Tibial nerve (tissue), 4 donors: ENCODE data around the gene CCL3. TPM values are rescaled to one million over a fixed set of nuclear protein-coding genes. Genes with fewer than 3 reads are reported as not detected.
"Not testable (repeated sequence)": the region's sequence is repeated elsewhere in the genome, so short reads cannot be mapped to it uniquely, and the experiment has no call there.

Experiments
- DNase-seq, 2 donors: peaks; one replicate each; pipeline ENCODE4 v3.0.0-alpha.2; 2019; ENCODE audit warnings: low spot score in 2 of 2
- H3K27ac ChIP-seq, 4 donors: fragments of 200-600 bp; sonication (generic) in 3 of 4; one replicate each; pipeline ENCODE4 v1.5.1; 2017 to 2019; ENCODE audit warnings: mild to moderate bottlenecking in 1 of 4
- H3K27me3 ChIP-seq, 2 donors: fragments of 200-600 bp; sonication (generic) in 1 of 2; one replicate each; pipeline versions ENCODE4 v1.5.1 to v1.6.0; 2017 to 2019
- H3K36me3 ChIP-seq, 3 donors: fragments of 200-600 bp; sonication (generic); one replicate each; pipeline ENCODE4 v1.5.1; 2018 to 2019
- H3K4me1 ChIP-seq, 4 donors: fragments of 200-600 bp; sonication (generic) in 3 of 4; one replicate each; pipeline ENCODE4 v1.5.1; 2017 to 2019
- H3K4me3 ChIP-seq, 4 donors: fragments of 200-600 bp; sonication (generic) in 3 of 4; one replicate each; pipeline ENCODE4 v1.5.1; 2017 to 2019; ENCODE audit warnings: mild to moderate bottlenecking in 1 of 4, moderate library complexity in 1 of 4
- H3K9me3 ChIP-seq, 4 donors: fragments of 200-600 bp; sonication (generic) in 3 of 4; one replicate each; pipeline ENCODE4 v1.5.1; 2017 to 2019
- EP300 ChIP-seq, 2 donors: sonication (generic); formaldehyde crosslinking; IDR thresholded peaks; one replicate each; pipeline ENCODE4 v1.6.1; 2017; ENCODE audit warnings: antibody characterized with exemption in 2 of 2, mild to moderate bottlenecking in 1 of 2
- POLR2A ChIP-seq, 2 donors: fragments of 450-650 bp; IDR thresholded peaks; one replicate each; pipeline ENCODE4 v1.6.1; 2017; ENCODE audit warnings: antibody characterized with exemption in 2 of 2, mild to moderate bottlenecking in 2 of 2, moderate library complexity in 2 of 2
- WGBS, 2 donors: methylation state at CpG; one replicate each; pipeline ENCODE4 v1.1.5; 2018; 5-methylcytosine and 5-hydroxymethylcytosine counted together
- total RNA-seq, 4 donors: library from RNA; depleted of rRNA; stranded (reverse); fragments of >200 nt; gene quantifications; one replicate each; pipeline ENCODE4 v1.1.0, GENCODE V29; 2016
- TF ChIP-seq, protein P1 (sequence below), 5 experiments: fragments of 200-600 bp in 3 of 5; fragments of 450-650 bp in 2 of 5; sonication (generic) in 3 of 5; IDR thresholded peaks; one replicate each; pipeline ENCODE4 v1.5.1; 2016 to 2019; ENCODE audit warnings: antibody characterized with exemption in 5 of 5, mild to moderate bottlenecking in 3 of 5, moderate library complexity in 2 of 5

Gene CCL3
- total RNA-seq, 4 donors from 2014 or later = 3.6 TPM; not detected in 3

DNA sequence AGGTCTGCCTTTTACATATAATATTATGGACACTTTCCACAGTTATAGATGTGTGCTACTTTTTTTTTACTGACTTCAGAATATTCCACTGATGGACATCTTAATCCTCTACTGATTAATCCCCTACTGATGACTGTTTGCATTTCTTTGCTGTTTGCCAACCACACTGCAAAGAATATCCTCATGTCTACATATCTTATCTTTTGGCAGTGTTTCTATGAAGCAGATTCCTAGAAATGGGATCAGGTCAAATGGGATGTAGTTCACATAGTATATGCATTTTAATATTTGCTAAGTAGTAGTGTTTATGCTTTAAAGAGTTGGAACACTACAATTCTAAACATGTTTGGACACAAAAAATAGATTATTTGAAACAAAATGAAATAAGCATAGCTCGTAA is 3.2 kb downstream of the CCL3 start:
- H3K9me3 ChIP-seq = no peaks in the 10 kb centered on the region
- TF ChIP-seq, protein P1, sequence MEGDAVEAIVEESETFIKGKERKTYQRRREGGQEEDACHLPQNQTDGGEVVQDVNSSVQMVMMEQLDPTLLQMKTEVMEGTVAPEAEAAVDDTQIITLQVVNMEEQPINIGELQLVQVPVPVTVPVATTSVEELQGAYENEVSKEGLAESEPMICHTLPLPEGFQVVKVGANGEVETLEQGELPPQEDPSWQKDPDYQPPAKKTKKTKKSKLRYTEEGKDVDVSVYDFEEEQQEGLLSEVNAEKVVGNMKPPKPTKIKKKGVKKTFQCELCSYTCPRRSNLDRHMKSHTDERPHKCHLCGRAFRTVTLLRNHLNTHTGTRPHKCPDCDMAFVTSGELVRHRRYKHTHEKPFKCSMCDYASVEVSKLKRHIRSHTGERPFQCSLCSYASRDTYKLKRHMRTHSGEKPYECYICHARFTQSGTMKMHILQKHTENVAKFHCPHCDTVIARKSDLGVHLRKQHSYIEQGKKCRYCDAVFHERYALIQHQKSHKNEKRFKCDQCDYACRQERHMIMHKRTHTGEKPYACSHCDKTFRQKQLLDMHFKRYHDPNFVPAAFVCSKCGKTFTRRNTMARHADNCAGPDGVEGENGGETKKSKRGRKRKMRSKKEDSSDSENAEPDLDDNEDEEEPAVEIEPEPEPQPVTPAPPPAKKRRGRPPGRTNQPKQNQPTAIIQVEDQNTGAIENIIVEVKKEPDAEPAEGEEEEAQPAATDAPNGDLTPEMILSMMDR (IDR thresholded peaks at IDR 0.05) = no peak
- TF ChIP-seq POLR2A (IDR thresholded peaks at IDR 0.05) = no peak
- WGBS, 2 donors = 83 to 90% methylated on average over 1 of the region's 1 CpG
- H3K27ac ChIP-seq = no peak overlapping the region
- no peak overlapping the region for H3K4me3 ChIP-seq
- H3K4me1 ChIP-seq = no peaks in the 10 kb centered on the region
- H3K27me3 ChIP-seq = peaks cover 0 to 2% of the 10 kb centered on the region in 2 donors
- no peaks in the 10 kb centered on the region for H3K36me3 ChIP-seq
- no peak for DNase-seq

DNA sequence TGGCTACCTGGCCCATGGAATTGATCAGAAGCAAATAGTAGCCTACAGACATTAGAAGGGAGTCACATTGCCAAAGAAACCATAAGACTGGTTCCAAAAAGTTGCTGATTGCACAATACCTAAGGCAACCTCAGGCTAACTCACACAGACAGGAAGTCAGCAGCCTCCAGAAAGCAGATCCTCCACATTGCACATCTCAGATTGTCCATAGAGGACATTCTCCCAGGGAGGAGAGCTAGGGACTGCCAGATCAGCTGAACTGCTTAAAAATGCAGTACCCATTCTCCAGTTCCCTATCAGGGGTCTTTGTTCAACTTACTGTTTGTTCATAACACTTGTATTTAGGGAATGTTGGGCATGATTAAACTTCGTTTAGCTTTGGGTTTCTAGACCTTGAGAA is 4.2 kb downstream of the CCL3 start:
- Histone ChIP-seq H3K9me3 (no peaks in the 10 kb centered on the region), H3K36me3 (no peaks in the 10 kb centered on the region), H3K27ac (no peak overlapping the region), H3K27me3 (no peaks in the 10 kb centered on the region), H3K4me1 (no peaks in the 10 kb centered on the region), H3K4me3 (no peak overlapping the region)
- peak in 1 of 2 donors; percentile 48 for DNase-seq
- TF ChIP-seq EP300 (IDR thresholded peaks at IDR 0.05) = peak in 1 of 2 donors; percentile 65
- TF ChIP-seq, protein P1 (IDR thresholded peaks at IDR 0.05) = no peak
- 25% methylated on average over 1 of the region's 1 CpG for WGBS, 2 donors

DNA sequence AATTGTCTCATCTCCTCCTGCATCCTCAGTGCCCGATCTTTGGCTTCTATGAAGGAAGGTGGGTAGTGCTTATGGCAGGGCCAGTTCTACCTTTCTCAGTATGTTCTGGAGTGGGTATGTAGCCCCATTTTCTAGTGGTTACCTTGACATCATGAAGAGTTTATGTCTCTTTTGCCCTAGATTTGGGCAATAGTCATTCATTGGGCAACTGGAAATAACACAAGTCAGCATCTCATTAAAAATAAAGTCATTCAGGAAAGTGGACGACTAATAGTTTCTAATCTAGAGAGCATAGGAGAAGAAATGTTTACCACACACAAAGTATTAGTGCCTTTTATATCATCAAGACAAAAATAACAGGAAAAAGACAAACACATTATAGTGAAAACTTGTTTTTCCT is 6.3 kb downstream of the CCL3 start:
- not testable (repeated sequence) for H3K9me3 ChIP-seq, H3K4me1 ChIP-seq
- 75 to 93% methylated on average over 2 of the region's 2 CpGs for WGBS, 2 donors

DNA sequence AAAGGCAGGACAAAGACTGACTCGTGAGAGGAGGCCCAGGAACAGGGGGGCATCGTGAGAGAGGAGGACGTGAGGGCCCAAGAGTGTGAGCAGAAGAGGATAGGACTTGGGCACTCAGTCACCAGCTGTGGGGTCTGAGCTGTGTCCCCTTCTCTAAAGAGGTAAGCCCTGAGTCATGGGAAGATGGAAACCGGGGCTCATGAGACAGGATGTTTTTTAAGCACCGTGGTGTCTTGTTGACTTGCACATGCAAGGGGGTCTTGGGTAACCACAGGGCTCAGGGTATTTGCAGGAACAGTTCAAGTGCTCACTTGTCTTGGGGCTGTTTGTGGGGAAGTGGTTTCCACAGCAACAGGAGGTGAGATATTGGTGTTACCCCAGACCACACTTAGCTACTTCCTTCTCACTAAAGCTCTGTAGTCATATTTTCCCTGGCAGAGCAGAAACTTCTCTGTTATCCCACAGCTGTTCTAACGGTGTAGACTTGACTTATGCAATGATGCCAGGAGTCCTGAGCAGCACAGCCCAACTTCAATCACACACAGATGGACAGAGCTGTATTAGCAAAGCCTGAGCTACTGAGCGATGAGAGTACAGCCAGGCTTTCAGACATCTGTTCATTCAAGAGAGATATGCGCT is 7.3 kb downstream of the CCL3 start:
- not testable (repeated sequence) for H3K36me3 ChIP-seq, H3K4me3 ChIP-seq, H3K9me3 ChIP-seq, H3K4me1 ChIP-seq, H3K27me3 ChIP-seq
- DNase-seq = peak in 1 of 2 donors; percentile 13
- 68 to 72% methylated on average over 7 to 8 of the region's 8 CpGs for WGBS, 2 donors
- peak overlapping the region in 1 of 4 donors; percentile 59 for H3K27ac ChIP-seq

More for the DNA sequence above, 6.3 kb downstream of the CCL3 start:
- not testable (repeated sequence) for H3K27ac ChIP-seq, H3K36me3 ChIP-seq, H3K27me3 ChIP-seq, H3K4me3 ChIP-seq, DNase-seq

DNA sequence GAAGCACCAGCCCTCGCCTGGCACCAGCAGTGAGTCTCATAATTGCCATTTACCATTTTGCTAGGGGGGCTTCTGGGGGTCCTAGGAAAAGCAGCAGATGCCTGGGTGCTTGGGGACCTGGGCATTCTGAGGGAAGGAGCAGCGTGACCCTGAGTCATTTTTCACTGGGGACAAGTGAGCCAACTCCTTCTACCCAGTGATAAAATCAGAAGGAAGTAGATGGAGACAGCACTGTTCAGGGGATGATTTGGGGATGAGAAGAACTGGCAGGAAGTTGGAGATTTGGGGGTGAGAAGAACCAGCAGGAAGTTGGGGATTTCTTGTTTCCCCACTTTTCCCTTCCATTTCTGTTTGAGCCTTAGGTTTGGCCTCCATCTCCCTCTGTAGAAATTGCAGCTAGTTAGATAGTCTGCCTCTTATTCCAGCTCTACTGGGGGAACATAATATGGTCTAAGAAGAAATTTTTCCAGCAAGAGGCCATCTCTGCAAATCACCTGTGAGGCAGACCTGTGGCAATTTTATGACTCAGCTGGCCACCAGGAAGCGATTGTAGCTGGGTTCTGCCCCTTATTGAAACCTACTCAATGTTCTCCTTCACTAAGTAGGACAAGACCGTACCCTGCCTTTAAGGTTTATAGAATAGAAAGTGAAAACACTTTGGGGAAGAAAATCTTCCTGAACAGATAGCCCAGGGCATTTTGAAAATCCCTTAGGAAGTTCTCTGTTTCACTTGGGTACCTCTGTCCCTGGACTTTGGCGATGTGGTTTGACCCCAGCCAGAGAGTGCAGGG is 8.1 kb downstream of the CCL3 start:
- H3K27me3 ChIP-seq, H3K4me1 ChIP-seq, H3K4me3 ChIP-seq, DNase-seq, H3K36me3 ChIP-seq, H3K9me3 ChIP-seq: not testable (repeated sequence)
- H3K27ac ChIP-seq = peak overlapping the region in 1 of 4 donors; percentile 59
- WGBS, 2 donors = 73 to 76% methylated on average over 5 of the region's 5 CpGs

DNA sequence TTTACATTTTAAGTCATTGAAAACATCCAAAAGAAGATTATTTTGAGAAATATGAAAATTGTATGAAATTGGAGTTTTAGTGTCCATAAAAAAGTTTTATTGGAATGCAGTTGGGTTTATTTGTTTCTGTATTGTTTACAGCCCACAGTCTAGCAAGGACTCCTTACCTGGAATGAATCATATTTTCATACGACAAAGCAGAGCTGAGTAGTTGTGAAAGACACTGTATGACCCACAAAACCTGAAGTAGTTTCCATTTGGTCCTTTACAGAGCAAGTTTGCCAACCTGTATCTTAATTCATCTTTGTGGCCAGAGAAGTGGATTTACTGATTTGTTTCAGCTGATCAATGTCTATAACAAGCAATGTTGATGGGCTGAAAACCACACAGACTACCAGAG is 15.6 kb downstream of the CCL3 start:
- Histone ChIP-seq H3K4me1 (no peaks in the 10 kb centered on the region), H3K27me3 (no peaks in the 10 kb centered on the region), H3K36me3 (no peaks in the 10 kb centered on the region), H3K27ac (no peak overlapping the region), H3K9me3 (peaks cover 0 to 3% (median 0%) of the 10 kb centered on the region in 4 donors), H3K4me3 (no peak overlapping the region)
- DNase-seq = no peak
- TF ChIP-seq, protein P1 (IDR thresholded peaks at IDR 0.05) = no peak
- TF ChIP-seq EP300 (IDR thresholded peaks at IDR 0.05) (no peak), POLR2A (IDR thresholded peaks at IDR 0.05) (no peak)
- 84 to 88% methylated on average over 1 of the region's 1 CpG for WGBS, 2 donors
